K562 (cell line): ENCODE measurements around the gene MARVELD1. TPM values are rescaled to one million over a fixed set of nuclear protein-coding genes. Genes with fewer than 3 reads are reported as not detected.

Experiments used
- ATAC-seq: fragments of 200-7000 bp; cut with Tn5 transposase; 3 replicates; pipeline ENCODE4 v1.9.1; 2020; ENCODE audit warnings: moderate library complexity
- BruUV-seq: library from RNA; stranded (reverse); fragments of 400-500 nt; replicated peaks from 2 replicates; lab custom pipeline; 2021; lab: Mats Ljungman, UMichigan
- CTCF ChIA-PET: fragments of 300-600 bp; formaldehyde crosslinking; extraction: SDS; loops from one replicate; lab custom pipeline; 2021; ENCODE audit warnings: low intra/inter-chr PET ratio; lab: Yijun Ruan, JAX
- POLR2A ChIA-PET: fragments of 300-600, 350-650 bp; sonication (Branson Sonifier 250); formaldehyde crosslinking; extraction: SDS; loops from one replicate; lab custom pipeline; 2021; ENCODE audit warnings: antibody characterized with exemption, inconsistent platforms; lab: Yijun Ruan, JAX
- DNase-seq, 4 experiments: peaks; one replicate each; pipeline versions ENCODE4 v3.0.0 to v3.0.0-alpha.2; 2011 to 2018; ENCODE audit warnings: low spot score in 3 of 4, mixed read lengths in 3 of 4; ENCODE audit errors: extremely low read depth in 1 of 4
- FAIRE-seq: peaks from 2 replicates; lab custom pipeline; 2011; peaks lifted over from hg19 to GRCh38; lab: Jason Lieb, UNC
- H2AFZ ChIP-seq: 2 replicates; pipeline ENCODE4 v1.6.0; 2011; ENCODE audit warnings: low read depth, low read length, control low read depth, inconsistent platforms
- H3K27ac ChIP-seq: fragments of 200-600 bp; 3 replicates; pipeline ENCODE4 v1.8.0; 2011; ENCODE audit warnings: low read depth, mild to moderate bottlenecking, control low read depth, inconsistent platforms, low read length, moderate library complexity, mixed read lengths; ENCODE audit errors: extremely low read depth
- H3K27me3 ChIP-seq, 2 experiments: fragments of 300-600 bp in 1 of 2; 2 replicates in 1 of 2; 3 replicates in 1 of 2; pipeline versions ENCODE4 v1.6.0 to v1.8.0; 2011; ENCODE audit warnings: inconsistent platforms in 2 of 2, low read length in 2 of 2, mild to moderate bottlenecking in 1 of 2, mixed read lengths in 1 of 2, moderate library complexity in 1 of 2; ENCODE audit not compliant: control insufficient read depth in 2 of 2, insufficient read depth in 2 of 2
- H3K36me3 ChIP-seq: fragments of 300-600 bp; 3 replicates; pipeline ENCODE4 v1.8.0; 2011; ENCODE audit warnings: mild to moderate bottlenecking, low read length, inconsistent platforms; ENCODE audit not compliant: control insufficient read depth, insufficient read depth
- H3K4me1 ChIP-seq, 2 experiments: fragments of 200-600 bp in 1 of 2; replicated peaks in 1 of 2; 2 replicates in 1 of 2; 3 replicates in 1 of 2; pipeline versions ENCODE4 v1.5.1 to v1.8.0; 2011; ENCODE audit warnings: inconsistent platforms in 2 of 2, low read length in 2 of 2, mild to moderate bottlenecking in 1 of 2, mixed read lengths in 1 of 2, moderate library complexity in 1 of 2; ENCODE audit not compliant: control insufficient read depth in 2 of 2, insufficient read depth in 2 of 2
- H3K4me2 ChIP-seq: 2 replicates; pipeline ENCODE4 v1.6.1; 2011; ENCODE audit warnings: low read length, control low read depth, inconsistent platforms, mixed read lengths; ENCODE audit not compliant: insufficient read depth
- H3K4me3 ChIP-seq: fragments of 200-600 bp; sonication (generic), shearing (Covaris generic); 2 replicates; pipeline ENCODE4 v1.5.1; 2016; ENCODE audit warnings: control low read depth, inconsistent platforms
- H3K79me2 ChIP-seq: fragments of 200-600 bp; 3 replicates; pipeline ENCODE4 v1.8.0; 2011; ENCODE audit warnings: low read length, inconsistent platforms; ENCODE audit not compliant: control insufficient read depth, insufficient read depth
- H3K9ac ChIP-seq, 2 experiments: 2 replicates each; pipeline versions ENCODE4 v1.6.0 to v1.6.1; 2011; ENCODE audit warnings: low read depth in 2 of 2, low read length in 2 of 2, control low read depth in 1 of 2, inconsistent platforms in 1 of 2, mild to moderate bottlenecking in 1 of 2, mixed read lengths in 1 of 2; ENCODE audit not compliant: insufficient read depth in 1 of 2
- H3K9me1 ChIP-seq: one replicate; pipeline ENCODE4 v1.6.0; 2011; ENCODE audit warnings: inconsistent platforms, mild to moderate bottlenecking, low read length, moderate library complexity; ENCODE audit not compliant: control insufficient read depth, insufficient read depth
- H3K9me3 ChIP-seq: replicated peaks from 2 replicates; pipeline ENCODE4 v1.5.1; 2011; ENCODE audit warnings: low read depth, low read length, inconsistent platforms; ENCODE audit not compliant: control insufficient read depth, insufficient read depth
- H4K20me1 ChIP-seq: replicated peaks from 2 replicates; pipeline ENCODE4 v1.6.1; 2011; ENCODE audit warnings: low read length, inconsistent platforms, mixed read lengths; ENCODE audit not compliant: control insufficient read depth, insufficient read depth
- CC2D1A ChIP-seq: fragments of 450-650 bp; IDR thresholded peaks from 2 replicates; pipeline ENCODE4 v1.6.1; 2017; ENCODE audit warnings: mild to moderate bottlenecking
- ETS2 ChIP-seq: IDR thresholded peaks from 2 replicates; pipeline ENCODE4 v1.6.1; 2016; ENCODE audit warnings: borderline replicate concordance, missing genetic modification characterization, mild to moderate bottlenecking, moderate library complexity, missing compliant biosample characterization; ENCODE audit not compliant: poor library complexity, severe bottlenecking
- MBD2 ChIP-seq: sonication (generic); IDR thresholded peaks from 2 replicates; pipeline ENCODE4 v1.6.1; 2016; ENCODE audit warnings: low read depth, borderline replicate concordance
- OTX1 ChIP-seq: fragments of 450-650 bp; formaldehyde crosslinking; IDR thresholded peaks from 2 replicates; pipeline ENCODE4 v1.4.0; 2022; ENCODE audit warnings: mild to moderate bottlenecking
- PHB2 ChIP-seq: fragments of 450-650 bp; IDR thresholded peaks from 2 replicates; pipeline ENCODE4 v1.6.1; 2017; ENCODE audit warnings: low read depth
- POU5F1 ChIP-seq: fragments of 150-350 bp; IDR thresholded peaks from 2 replicates; pipeline ENCODE4 v1.6.1; 2014; ENCODE audit warnings: borderline replicate concordance, low read length, low read depth, mild to moderate bottlenecking; ENCODE audit not compliant: partially characterized antibody
- RAD21 ChIP-seq, 2 experiments: fragments of 250-450 bp in 1 of 2; fragments of 450-650 bp in 1 of 2; sonication (Bioruptor Pico) in 1 of 2; formaldehyde crosslinking in 1 of 2; IDR thresholded peaks in 1 of 2; conservative IDR thresholded peaks in 1 of 2; 2 replicates each; pipeline versions ENCODE4 v1.4.0 to v1.8.0; 2020 to 2022; ENCODE audit warnings: mild to moderate bottlenecking in 2 of 2, moderate library complexity in 1 of 2
- ZFP1 ChIP-seq: fragments of 450-650 bp; formaldehyde crosslinking; IDR thresholded peaks from 2 replicates; pipeline ENCODE4 v1.4.0; 2020; ENCODE audit warnings: mild to moderate bottlenecking, mixed read lengths
- ZNF780A ChIP-seq: fragments of 250-450 bp; sonication (Bioruptor Pico); IDR thresholded peaks from 2 replicates; pipeline ENCODE4 v1.5.0; 2021; ENCODE audit warnings: mild to moderate bottlenecking
- WGBS: fragments of 100-300 bp; shearing (Covaris generic); methylation state at CpG from one replicate; pipeline ENCODE4 v1.1.6; 2016; ENCODE audit warnings: low coverage, mixed read lengths; ENCODE audit not compliant: insufficient coverage; ENCODE audit errors: missing lambda C conversion rate; 5-methylcytosine and 5-hydroxymethylcytosine counted together
- in situ Hi-C: fragments of 300-500 bp; cut with MboI; formaldehyde crosslinking; loops from 4 replicates; pipeline ENCODE4 v1.15.0; 2018; ENCODE audit warnings: inconsistent platforms, mixed read lengths
- intact Hi-C: fragments of 100-400 bp; cut with micrococcal nuclease; formaldehyde crosslinking; loops from 2 replicates; pipeline ENCODE4 v1.14.2; 2022
- polyA plus RNA-seq, 8 experiments: library from polyadenylated mRNA; depleted of rRNA in 4 of 8; stranded (reverse) in 5 of 8; unstranded in 3 of 8; fragments of >200 nt; fragmentation: Nextera tagmentation in 2 of 8; fragmentation: Illumina TruSeq in 1 of 8; extraction: Ambion mirVana in 2 of 8; extraction: Trizol in 1 of 8; gene quantifications; 2 replicates each; pipeline versions ENCODE4 v1.2.1 to v1.2.3, GENCODE V29; 2011 to 2014; ENCODE audit warnings: inconsistent platforms in 1 of 8, missing spikeins in 1 of 8
- total RNA-seq, 7 experiments: library from RNA; depleted of rRNA in 6 of 7; stranded (reverse); fragments of >200 nt in 6 of 7; fragmentation: Illumina TruSeq in 2 of 7; extraction: Trizol in 2 of 7; gene quantifications; 2 replicates each; pipeline versions ENCODE4 v1.2.1 to v1.2.3, GENCODE V29; 2011 to 2021; ENCODE audit warnings: low replicate concordance in 1 of 7
- TF ChIP-seq, protein P1 (sequence below): IDR thresholded peaks from 3 replicates; pipeline ENCODE4 v1.6.1; 2011; ENCODE audit warnings: borderline replicate concordance, mild to moderate bottlenecking, moderate library complexity; ENCODE audit not compliant: insufficient read length; ENCODE audit errors: extremely low read depth
- TF ChIP-seq, protein P2 (sequence below), 3 experiments: IDR thresholded peaks in 2 of 3; conservative IDR thresholded peaks in 1 of 3; 2 replicates each; pipeline ENCODE4 v1.5.1; 2011 to 2012; ENCODE audit warnings: low read length in 3 of 3, mild to moderate bottlenecking in 3 of 3, control low read depth in 2 of 3, improper control_type of control experiment in 1 of 3, inconsistent platforms in 1 of 3, low read depth in 1 of 3, mixed read lengths in 1 of 3, moderate library complexity in 1 of 3; ENCODE audit not compliant: insufficient read depth in 2 of 3
- TF ChIP-seq, protein P3 (sequence below): fragments of 450-650 bp; IDR thresholded peaks from 2 replicates; pipeline ENCODE4 v1.6.1; 2017; ENCODE audit warnings: antibody characterized with exemption

MARVELD1 gene
- total and polyA plus RNA-seq, 9 of the 15 experiments (the other 6 are each of a cell fraction or from before 2014, with no cell fraction given), result 2.7 to 12.5 (median 5.3) TPM

DNA sequence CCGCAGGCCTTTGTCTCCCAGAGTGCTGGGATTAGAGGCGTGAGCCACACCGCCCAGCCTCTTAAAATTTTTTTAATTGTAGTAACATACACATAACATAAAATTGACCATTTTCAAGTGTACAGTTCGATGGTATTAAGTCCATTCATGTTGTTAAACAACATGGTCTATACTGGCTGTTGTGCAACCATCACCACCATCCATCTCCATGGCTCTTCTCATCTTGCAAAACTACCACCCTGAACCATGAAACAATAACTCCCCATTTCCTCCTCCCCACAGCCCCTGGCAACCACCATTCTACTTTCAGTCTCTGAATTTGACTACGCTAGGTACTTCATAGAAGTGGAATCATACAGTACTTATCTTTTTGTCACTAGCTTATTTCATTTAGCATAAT lies 15.5 kb downstream of the MARVELD1 start (continued):
- TF ChIP-seq POU5F1 (no peak), PHB2 (no peak), ETS2 (tag) (no peak)
- TF ChIP-seq, protein P1, sequence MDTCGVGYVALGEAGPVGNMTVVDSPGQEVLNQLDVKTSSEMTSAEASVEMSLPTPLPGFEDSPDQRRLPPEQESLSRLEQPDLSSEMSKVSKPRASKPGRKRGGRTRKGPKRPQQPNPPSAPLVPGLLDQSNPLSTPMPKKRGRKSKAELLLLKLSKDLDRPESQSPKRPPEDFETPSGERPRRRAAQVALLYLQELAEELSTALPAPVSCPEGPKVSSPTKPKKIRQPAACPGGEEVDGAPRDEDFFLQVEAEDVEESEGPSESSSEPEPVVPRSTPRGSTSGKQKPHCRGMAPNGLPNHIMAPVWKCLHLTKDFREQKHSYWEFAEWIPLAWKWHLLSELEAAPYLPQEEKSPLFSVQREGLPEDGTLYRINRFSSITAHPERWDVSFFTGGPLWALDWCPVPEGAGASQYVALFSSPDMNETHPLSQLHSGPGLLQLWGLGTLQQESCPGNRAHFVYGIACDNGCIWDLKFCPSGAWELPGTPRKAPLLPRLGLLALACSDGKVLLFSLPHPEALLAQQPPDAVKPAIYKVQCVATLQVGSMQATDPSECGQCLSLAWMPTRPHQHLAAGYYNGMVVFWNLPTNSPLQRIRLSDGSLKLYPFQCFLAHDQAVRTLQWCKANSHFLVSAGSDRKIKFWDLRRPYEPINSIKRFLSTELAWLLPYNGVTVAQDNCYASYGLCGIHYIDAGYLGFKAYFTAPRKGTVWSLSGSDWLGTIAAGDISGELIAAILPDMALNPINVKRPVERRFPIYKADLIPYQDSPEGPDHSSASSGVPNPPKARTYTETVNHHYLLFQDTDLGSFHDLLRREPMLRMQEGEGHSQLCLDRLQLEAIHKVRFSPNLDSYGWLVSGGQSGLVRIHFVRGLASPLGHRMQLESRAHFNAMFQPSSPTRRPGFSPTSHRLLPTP, result no peak

DNA sequence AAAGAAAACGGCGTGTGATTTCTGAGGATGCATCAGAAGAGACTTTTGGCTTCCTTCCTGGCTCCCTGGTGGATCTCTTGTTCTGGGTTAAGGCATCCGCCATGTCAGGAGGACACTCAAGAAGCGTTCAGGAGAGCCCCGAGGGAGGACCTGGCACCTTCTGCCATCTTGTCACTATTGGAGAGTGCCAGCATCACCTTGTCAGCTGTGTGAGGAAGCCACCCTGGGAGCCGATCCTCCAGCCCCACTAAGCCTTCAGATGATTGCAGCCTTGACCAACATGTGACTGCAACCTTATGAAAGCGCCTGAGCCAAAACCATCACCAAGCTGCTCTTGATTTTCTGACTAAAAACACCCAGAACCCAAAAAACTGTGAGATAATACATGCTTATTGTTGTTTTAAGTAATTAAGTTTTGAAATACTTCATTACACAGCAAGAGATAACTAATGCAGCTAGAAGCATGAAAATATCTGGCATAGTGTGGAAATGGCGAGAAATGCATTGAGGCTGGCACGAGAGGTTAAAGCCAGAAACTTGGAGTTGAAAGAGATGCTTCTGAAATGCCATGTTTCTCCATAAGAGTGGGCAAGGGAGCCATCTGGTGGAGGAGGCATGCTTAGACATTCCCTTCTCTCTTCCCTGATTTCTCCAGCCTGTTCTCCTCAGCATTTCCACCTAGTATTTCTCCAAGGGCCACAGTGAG lies 18.0 kb downstream of the MARVELD1 start:
- H3K27ac ChIP-seq, result no peak overlapping the region
- DNase-seq, result peak; percentile 33 to 73 (median 42)
- H3K9me1 ChIP-seq, result no peaks in the 10 kb centered on the region
- ATAC-seq, result peak; percentile 85
- no peak overlapping the region for H3K9ac ChIP-seq
- no peaks in the 10 kb centered on the region; the same call in 1 of the 2 replicates for H3K9me3 ChIP-seq
- H2AFZ ChIP-seq, result peak overlapping the region; percentile 51; the same call in 1 of the 2 replicates
- H3K27me3 ChIP-seq, result no peaks in the 10 kb centered on the region
- H3K79me2 ChIP-seq, result no peaks in the 10 kb centered on the region
- in situ Hi-C loops (no loop called here), intact Hi-C loops (loop anchor here (1.0 to 5.0 kb wide), 4 partner anchors 22 to 159 kb away; partner anchors contain the start of gene ANKRD2)
- H3K4me3 ChIP-seq, result no peak overlapping the region
- no peak overlapping the region for H3K4me2 ChIP-seq
- no peaks in the 10 kb centered on the region for H3K36me3 ChIP-seq
- peak; percentile 85 for FAIRE-seq
- peaks cover under 1 to 5% of the 10 kb centered on the region in 2 experiments; a peak in 3 of 5 replicates for H3K4me1 ChIP-seq
- CTCF ChIA-PET, result interaction anchor here (0.5 to 3.3 kb wide), 8 partner anchors 22 to 333 kb away, joined by 3 to 33 read pairs (median 6); partner anchors contain the start of gene ANKRD2
- H4K20me1 ChIP-seq, result no peaks in the 10 kb centered on the region
- POLR2A ChIA-PET, result no interaction called here
- WGBS, result 0% methylated on average over 5 of the region's 9 CpGs
- BruUV-seq, result no TSS peak
- TF ChIP-seq, protein P2, sequence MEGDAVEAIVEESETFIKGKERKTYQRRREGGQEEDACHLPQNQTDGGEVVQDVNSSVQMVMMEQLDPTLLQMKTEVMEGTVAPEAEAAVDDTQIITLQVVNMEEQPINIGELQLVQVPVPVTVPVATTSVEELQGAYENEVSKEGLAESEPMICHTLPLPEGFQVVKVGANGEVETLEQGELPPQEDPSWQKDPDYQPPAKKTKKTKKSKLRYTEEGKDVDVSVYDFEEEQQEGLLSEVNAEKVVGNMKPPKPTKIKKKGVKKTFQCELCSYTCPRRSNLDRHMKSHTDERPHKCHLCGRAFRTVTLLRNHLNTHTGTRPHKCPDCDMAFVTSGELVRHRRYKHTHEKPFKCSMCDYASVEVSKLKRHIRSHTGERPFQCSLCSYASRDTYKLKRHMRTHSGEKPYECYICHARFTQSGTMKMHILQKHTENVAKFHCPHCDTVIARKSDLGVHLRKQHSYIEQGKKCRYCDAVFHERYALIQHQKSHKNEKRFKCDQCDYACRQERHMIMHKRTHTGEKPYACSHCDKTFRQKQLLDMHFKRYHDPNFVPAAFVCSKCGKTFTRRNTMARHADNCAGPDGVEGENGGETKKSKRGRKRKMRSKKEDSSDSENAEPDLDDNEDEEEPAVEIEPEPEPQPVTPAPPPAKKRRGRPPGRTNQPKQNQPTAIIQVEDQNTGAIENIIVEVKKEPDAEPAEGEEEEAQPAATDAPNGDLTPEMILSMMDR (IDR thresholded peaks at IDR 0.05 in 2 of 3, conservative IDR thresholded peaks at IDR 0.05 in 1 of 3; ENCODE audit: insufficient read depth in 2 of 3, low read depth in 1 of 3, low read length in 3 of 3), result peak; percentile 67 to 88 (median 73)
- TF ChIP-seq RAD21 (CRISPR knock-in tag; conservative IDR thresholded peaks at IDR 0.05 in 1 of 2, IDR thresholded peaks at IDR 0.05 in 1 of 2) (peak; percentile 83 to 95), OTX1 (CRISPR knock-in tag) (no peak), CC2D1A (peak; percentile 56), ZNF780A (CRISPR knock-in tag) (no peak), MBD2 (no peak), ZFP1 (CRISPR knock-in tag) (no peak)
- TF ChIP-seq, protein P3, sequence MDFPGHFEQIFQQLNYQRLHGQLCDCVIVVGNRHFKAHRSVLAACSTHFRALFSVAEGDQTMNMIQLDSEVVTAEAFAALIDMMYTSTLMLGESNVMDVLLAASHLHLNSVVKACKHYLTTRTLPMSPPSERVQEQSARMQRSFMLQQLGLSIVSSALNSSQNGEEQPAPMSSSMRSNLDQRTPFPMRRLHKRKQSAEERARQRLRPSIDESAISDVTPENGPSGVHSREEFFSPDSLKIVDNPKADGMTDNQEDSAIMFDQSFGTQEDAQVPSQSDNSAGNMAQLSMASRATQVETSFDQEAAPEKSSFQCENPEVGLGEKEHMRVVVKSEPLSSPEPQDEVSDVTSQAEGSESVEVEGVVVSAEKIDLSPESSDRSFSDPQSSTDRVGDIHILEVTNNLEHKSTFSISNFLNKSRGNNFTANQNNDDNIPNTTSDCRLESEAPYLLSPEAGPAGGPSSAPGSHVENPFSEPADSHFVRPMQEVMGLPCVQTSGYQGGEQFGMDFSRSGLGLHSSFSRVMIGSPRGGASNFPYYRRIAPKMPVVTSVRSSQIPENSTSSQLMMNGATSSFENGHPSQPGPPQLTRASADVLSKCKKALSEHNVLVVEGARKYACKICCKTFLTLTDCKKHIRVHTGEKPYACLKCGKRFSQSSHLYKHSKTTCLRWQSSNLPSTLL, result no peak
